Measurements from ENCODE around the gene ALOX12B. TPM values are rescaled to one million over a fixed set of nuclear protein-coding genes. Genes with fewer than 3 reads are reported as not detected.
"Not testable (repeated sequence)": the region's sequence is repeated elsewhere in the genome, so short reads cannot be mapped to it uniquely, and the experiment has no call there.

ALOX12B gene
- polyA plus RNA-seq, 3 donors: 0.54 to 0.91 (median 0.68) TPM

DNA sequence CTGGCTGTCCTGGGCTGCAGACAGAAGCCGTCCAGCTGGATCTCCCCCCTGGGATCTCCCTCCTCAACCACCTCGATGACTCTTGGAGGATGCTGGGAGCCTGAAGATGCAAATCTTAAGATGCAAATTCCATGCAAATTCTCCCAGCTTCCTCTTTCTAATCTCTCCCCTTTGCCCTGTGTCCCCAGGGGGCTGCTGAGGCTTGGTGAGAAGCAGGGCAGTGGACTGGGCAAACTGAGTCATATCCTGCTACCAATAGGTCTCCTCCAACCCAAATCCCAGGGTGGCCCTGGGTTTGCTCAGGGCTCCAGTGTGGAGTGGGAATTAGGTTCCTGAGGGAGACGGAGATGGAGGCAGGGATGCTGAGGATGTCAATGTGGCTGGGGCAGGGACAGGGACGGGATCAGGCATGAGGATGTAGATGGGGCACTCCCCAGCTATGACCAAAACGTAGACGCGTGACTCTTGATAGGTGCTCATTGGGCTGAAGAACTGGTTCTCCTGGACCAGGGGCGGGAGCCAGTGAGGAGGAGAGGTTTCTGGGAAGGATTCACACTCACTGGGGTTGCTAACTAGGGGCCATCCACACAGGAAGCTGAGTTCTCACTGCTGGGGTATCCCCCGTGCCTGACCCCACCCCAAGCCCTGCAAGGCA is 3.6 kb upstream of the ALOX12B start:
- no peak for DNase-seq (ENCODE audit: low read depth in 3 of 3, low spot score in 2 of 3)

DNA sequence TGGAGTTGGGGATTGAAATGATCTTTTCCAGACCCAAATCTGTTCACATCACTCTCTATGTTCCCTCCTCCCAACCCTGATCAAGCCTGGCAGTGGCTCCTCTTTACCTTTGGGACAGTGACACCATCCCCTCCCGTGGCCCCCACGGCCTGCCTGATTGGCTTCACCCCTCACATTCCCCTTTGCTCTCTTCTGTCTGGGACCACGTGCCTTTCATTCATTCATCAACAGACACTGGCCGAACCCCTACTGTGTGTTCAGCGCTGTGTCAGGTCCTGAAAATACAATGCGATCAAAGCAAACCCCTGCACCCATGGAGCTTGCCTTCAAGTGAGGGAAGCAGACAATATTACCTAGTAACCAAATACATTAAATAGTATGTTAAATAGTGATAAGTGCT is 2.2 kb upstream of the ALOX12B start:
- no peak for DNase-seq (ENCODE audit: low read depth in 3 of 3, low spot score in 2 of 3)

DNA sequence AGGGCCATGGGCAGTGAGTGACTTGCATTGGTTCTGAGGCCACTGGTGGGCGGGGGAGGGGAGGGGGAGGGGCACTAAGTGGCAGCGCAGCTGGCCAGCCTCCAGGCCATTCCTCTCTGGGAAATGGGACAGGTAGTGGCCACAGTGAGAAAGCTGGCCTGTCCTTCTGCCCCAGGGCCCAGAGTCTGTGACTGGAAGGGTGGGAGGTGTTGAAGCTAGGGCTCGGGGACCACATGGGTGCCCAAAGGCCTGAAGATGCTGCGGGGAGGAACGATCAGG is 375 bp upstream of the ALOX12B start:
- DNase-seq (ENCODE audit: low read depth in 3 of 3, low spot score in 2 of 3): no peak

DNA sequence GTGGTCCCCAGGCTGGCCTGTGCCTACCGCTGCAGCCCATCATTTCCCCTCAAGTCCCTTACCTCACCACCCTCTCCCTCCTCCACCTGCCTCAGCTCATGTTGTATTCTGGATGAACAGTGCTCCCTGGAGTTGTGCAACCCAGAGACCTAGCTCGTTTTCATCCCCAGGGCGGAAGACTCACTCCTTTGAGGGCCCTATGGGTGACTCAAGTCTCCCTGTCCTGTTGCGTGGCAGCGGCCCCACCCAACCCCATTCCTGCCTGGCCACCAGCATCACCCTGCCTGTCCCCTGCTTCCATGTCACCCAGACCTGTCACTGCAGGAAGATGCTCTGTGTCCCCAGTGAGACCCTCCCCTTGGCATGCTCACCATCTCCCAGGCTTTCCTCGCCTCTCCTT is 3.3 kb downstream of the ALOX12B start:
- DNase-seq (ENCODE audit: low read depth in 3 of 3, low spot score in 2 of 3): no peak

DNA sequence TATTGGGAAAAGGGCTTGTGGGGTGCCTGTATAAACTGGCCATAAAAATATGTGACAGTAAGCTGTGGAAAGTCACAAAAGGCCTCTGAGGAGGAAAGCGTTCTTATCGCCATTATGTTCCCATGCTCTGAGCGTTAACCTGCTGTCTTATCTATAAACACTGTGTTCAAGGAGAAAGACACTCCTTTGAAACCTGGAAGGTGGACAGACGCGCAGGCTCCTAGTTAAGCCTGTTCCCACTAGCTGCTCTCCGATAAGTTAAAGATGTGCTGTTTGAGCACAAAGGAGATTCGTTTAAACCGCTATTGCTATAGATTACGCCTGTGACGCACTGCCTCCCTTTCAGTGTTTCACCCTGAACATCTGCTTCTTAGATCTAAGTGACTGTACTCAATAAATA is 5.2 kb downstream of the ALOX12B start:
- DNase-seq (ENCODE audit: low read depth in 3 of 3, low spot score in 2 of 3): no peak

DNA sequence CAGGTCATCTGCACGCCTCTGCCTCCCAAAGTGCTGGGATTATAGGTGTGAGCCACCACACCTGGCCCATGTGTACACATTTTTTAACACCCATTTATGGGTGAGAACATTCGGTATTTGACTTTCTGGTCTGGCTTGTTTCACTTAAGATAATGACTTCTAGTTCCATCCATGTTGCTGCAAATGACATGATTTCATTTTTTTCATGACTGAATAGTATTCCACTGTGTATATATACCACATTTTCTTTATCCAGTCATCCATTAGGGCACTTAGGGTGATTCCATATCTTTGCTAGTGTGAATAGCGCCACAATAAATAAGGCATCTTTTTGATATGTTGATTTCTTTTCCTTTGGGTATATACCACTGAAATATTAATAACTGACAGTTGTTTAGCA is 5.6 kb downstream of the ALOX12B start:
- DNase-seq (ENCODE audit: low read depth in 3 of 3, low spot score in 2 of 3): no peak

DNA sequence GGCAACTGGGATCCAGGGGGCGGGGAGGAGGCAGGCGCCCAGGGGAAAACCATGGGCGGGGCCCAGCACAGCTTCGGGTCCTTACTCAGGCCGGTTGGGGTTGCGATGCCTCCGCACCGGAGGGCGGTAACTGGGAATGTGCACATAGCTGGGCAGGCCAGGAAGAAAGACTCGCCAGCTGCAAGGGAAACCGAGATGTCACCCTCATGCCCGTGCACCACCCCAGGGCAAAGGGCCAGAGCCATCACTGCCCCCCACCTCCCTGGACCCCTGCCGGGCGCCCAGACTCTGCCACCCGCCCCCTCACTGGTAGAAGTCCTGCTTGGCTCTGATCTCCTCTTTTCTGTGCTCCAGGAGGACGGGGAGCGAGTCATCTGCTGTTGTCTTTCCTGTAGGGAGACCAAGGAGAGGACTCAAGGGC is 6.7 kb downstream of the ALOX12B start:
- no peak for DNase-seq (ENCODE audit: low read depth in 3 of 3, low spot score in 2 of 3)

DNA sequence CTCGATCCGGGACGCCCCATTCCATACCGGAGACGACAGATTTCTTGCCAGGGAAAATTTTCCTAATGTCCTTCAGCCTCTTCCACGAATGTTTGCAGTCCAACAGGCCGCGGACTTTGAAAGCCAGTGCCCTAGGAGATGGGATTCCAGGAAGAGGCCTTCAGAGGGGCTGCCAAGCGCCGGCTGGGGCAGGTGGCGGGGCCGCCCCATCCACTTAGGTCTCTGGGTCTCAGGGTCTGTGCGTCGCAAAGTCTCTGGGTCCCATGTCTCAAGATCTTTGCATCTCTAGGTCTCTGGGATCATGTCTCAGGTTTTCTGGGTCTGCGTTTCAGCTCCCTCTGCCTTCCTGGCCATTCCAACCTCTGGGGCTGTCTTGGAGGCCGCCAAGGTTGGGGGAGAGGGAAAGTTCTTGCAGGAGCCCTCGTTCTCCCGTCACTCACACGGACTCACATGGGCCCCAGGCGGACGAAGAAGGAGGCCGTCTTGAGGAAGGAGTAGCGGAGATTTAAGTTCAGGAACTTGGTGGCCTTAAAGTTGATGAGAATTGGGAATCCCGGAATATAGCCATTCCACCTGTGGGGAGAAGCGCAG is 7.2 kb downstream of the ALOX12B start:
- no peak for DNase-seq (ENCODE audit: low read depth in 3 of 3, low spot score in 2 of 3)

DNA sequence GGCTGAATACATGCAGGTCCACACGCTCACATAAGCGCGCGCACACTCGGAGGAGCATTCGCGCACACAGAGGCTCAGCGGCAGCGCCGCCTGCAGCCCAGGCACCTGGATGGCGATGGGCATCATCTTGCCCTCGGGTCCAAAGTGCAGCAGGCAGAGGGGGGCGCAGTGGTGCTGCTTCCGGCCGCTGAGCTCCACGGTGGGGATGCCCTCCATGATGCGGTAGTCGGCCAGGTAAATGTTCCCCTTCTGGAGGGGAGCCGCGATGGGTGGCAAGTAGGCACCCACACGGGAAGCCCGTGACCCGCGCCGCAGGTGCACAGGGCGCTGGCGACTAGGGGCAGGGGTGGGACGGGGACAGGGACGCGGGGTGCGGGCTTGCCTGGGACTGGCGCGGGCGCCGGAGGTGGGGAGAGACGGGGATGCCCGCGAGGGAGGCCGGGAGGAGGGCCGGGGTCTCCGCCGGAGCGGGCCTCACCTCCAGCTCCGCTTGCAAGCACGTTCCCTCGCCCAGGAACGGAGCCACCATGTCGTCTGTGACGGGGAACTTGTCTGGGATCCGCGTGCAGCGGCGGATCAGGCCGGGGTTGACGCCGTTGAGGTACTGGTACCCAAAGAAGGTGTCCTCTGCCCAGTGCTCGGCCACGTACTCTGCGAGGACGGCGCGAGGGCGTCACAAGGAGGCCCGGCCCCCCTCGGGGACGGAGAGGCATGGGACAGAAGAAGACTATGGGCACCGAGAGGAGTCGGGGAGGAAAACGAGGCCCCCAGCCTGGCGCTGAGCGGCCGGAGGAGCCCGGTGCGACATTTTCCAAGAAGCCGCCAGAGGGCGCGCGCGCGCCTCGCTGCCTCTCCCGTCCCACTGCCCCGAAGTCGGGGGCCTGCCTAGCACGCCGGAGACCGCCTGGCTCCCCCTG is 8.0 kb downstream of the ALOX12B start:
- no peak for DNase-seq (ENCODE audit: low read depth in 3 of 3, low spot score in 2 of 3)

DNA sequence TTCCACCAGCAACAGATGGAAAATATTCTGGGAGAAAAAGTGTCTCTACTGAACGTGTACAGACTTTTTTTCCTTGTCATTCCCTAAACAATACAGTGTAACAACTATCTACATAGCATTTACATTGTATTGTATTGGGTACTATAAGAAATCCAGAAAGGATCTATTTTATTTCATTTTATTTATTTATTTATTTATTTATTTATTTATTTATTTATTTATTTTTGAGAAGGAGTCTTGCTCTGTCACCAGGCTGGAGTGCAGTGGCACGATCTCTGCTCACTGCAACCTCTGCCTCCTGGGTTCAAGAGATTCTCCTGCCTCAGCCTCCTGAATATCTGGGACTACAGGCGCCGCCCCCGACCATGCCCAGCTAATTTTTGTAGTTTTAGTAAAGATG is 9.6 kb downstream of the ALOX12B start:
- DNase-seq (ENCODE audit: low read depth in 3 of 3, low spot score in 2 of 3): not testable (repeated sequence)

DNA sequence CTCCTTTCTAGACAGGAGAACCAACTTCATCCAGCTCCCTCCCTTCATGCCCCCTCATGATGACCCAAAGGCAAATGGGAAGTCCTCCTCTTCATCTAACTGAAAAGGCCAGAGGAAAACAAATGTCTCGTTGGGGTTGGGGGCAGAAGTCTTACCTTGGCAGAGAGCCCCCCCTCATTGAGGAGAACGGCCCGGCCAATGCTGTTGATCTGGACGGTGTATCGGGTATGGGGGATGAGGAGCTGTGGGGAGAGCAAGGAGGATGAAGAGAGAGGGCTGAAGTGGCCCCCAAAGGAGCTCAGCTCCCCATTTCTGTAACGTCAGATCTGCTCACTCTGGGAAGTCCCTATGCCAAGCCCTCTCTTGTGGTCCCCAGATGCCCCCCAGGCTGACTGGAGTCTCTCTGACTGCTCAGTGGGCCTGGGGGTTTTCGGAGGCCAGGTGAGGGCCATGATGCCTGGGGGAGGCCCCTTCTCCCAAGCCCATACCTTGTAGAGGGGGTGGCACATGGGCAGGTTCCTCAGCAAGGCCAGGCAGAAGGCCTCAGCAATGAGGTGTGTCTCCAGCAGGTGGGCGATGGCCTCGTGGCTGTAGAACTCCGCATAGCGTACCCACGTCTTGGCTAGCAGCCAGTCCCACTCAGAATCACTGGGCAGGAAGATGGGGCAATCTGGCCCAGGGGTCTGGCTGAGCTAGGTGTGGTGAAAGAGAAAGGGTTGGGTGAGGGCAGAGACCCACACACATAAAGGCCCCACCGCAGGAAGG is 10.8 kb downstream of the ALOX12B start:
- no peak for DNase-seq (ENCODE audit: low read depth in 3 of 3, low spot score in 2 of 3)

DNA sequence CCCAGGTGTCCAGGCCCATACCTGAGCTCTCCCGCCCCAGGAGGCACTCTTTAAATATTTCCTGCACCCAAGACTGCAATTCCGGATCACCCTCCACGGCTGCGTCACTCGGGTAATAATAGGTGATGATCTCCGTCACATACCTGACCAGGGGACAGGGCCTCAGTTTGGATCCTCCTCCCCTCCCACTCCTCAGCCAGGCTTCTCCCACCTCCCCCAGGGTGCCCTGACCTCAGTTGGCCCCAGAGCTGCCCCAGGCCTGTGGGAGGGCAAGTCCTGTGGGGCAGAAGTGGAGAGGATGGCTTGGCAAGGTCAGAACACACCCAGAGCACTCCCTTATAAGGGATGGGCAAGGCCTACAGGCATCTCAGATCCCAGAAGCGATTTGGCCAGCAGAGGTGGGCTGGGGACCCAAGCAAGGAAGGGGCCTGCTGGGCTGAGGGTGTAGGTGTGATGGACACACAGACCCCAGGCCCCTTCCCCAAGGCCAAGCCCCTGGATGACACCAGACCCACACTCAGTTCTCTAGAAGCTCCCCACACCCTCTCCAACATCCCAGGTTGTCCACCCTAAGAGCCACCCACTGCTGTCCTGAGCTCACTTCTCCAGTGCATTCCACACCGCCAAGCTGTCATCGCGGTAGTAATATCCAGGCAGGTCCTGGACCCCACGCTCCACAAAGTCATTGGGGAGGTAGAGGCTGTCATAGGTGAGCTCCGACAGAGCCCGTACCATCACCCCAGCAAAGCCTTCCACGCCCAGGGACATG is 11.8 kb downstream of the ALOX12B start:
- no peak for DNase-seq (ENCODE audit: low read depth in 3 of 3, low spot score in 2 of 3)

DNA sequence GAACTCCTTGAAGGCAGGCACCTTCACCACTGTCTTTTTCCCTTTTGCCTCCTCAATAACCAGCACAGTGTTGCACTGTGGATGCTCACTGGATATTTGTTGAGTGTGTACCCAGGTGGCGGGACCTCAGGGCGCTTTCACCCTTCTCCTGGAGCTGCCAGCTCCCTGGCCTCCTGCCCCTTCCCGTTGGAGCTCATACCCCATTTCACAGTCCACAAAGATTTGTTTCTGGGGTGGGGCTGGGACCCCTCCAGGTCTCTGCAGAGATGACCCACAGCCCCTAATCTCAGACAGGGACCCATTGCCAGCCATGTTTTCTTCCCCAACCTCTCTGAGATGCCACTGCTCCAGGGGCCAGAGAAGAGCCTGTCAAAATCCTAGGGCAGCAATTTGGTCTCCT is 12.4 kb downstream of the ALOX12B start:
- no peak for DNase-seq (ENCODE audit: low read depth in 3 of 3, low spot score in 2 of 3)

DNA sequence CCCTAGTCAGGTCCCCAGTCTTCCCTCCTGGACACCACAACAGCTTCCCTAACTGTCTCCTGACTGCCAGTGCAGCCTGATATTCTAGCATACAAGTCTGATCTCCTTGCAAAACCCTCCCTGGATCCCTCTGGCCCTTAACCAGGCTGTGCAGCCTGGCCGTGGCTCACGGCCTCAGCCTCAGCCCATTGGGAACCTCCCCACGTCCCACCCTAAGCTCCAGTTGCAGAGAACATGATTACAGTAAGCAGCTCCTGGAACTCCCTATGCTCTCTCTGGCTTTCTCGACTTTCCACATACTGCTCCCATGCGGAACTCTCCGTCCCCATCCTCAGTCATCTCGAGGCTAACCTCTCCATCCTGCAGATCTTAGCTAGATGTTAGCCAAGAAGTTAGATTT is 13.0 kb downstream of the ALOX12B start:
- DNase-seq (ENCODE audit: low read depth in 3 of 3, low spot score in 2 of 3): no peak

DNA sequence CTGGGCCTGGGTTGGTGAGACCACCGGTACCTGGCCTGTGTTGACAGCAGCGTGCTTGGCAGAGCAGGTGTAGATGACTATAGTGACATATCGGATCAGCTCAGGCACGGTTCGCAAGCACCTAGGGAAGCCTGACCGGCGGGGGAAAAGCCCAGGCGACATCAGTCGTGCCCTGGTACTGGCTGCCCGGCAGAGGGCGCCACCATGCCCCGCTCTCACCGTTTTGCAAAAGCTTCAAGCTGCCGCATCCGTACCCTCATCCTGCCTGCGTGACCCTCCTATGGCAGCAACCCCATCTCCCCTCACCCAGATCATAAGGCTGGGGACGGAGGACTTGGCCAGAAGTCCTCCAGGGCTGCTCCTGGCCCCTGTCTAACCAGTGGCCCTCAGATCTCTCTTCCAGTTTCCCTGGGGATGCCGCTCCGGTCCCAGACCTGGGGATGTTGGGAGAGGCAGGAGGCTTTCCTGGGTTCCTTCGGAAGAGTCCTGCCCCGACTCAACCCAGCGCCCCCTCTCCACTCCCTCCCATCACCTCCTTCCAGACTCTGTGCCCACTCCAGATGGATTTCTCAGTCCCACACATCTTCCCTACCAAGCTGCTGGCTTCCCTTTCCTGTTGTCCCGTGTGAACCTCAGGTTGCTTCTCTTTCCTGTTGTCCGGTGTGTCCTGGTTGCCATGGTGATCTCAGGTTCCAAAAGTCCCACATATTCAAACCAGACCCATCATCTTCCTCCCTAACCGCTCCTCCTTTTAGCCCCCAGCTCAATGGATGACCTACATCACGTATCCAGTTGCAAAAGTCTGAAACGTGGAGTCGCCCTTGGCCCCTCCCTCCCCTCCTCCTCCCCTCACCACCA is 13.7 kb downstream of the ALOX12B start:
- no peak for DNase-seq (ENCODE audit: low read depth in 3 of 3, low spot score in 2 of 3)

DNA sequence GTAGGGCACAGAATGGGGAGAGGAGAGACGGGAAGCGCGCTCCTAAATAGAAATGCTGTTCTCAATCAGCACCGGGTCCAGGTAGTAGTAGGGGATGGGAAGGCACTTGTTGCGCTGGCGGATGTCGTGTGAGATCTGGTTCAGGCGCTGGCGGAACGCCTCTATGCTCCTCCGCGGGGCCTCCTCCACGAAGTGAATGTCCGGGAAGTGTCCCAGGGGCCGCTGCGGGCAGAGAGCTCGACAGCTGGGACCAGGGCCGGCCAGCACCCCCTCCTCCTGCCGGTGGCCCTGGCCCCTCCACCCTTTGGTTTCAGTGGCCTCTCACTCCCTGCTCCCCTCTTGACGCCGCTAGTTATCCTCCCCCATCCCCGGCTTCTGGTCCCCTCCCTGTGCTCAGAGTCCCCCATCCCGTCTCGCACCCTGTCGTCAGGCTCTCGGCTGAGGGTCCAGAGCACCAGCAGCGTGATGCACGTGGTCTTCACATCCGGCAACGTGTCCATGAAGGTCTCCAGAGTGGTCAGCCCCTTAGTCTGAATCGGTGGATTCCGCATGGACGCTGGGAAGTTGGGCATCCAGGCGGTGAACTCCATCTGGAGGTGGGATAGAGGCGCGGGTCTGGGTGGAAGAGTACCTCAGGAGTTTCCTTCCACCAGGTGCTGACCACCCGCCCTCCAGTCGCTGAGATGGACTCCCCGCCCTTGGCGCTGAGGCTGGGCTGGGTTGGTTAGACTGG is 14.6 kb downstream of the ALOX12B start:
- DNase-seq (ENCODE audit: low read depth in 3 of 3, low spot score in 2 of 3): no peak

DNA sequence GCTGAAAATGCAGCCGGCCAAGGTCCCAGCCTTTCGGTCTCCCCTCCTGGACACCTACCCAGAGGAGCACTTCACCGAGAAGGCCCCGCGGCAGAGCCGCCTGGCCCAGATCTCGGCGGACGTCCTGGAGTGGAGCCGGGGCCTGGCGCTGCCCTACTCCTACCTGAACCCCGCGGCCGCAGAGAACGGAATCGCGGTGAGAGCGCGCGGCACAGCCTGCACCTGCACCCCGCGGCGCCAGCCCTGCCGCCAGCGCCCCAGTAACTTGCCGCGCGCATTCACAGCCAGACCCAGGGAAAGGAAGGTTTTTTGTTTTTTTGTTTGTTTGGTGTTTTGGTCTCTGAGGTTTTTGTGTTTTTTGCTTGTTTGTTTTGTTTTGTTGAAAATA is 15.2 kb downstream of the ALOX12B start:
- DNase-seq (ENCODE audit: low read depth in 3 of 3, low spot score in 2 of 3): no peak

DNA sequence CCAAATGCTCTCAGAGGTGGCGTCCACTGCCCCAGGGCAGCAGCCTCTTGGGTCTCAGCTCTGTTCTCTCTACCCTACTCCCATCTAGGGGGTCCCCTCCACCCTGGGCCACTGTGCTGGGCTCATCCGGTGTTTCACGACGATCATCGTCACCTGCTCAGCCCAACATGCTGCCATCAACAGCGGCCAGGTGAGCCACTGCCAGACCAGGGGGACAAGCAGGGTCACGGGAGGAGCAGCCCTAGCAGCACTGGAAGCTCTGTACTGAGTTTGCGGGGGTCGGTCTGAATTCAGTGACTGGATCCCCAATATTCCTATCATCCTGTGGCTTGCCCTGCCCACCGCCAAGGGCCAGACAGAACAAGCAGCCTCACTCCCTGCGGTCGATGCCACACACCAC is 16.0 kb downstream of the ALOX12B start:
- no peak for DNase-seq (ENCODE audit: low read depth in 3 of 3, low spot score in 2 of 3)

DNA sequence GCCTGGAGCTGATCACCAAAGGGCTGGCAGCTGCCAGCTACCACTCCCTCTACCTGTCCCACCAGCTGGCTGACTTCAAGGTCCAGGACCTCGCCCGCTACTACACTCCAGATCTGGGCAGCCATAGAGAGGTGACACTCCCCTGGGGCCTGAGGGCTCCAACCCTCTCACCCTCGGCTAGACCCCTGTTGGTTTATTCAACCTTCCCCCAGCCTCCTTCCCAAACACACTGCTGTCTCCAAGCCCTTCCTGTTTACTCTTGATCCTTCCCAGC is 18.0 kb downstream of the ALOX12B start:
- DNase-seq (ENCODE audit: low read depth in 3 of 3, low spot score in 2 of 3): no peak
